ENCODE measurements around the gene HPX. TPM values are rescaled to one million over a fixed set of nuclear protein-coding genes. Genes with fewer than 3 reads are reported as not detected.

HPX gene
- total and polyA plus RNA-seq, 11 donors = 0.17 to 1.5 (median 0.37) TPM; not detected in 5

GRCh38 chr11:6442441-6442840 is 1.7 kb upstream of the HPX start:
- 87 to 94% (median 90%) methylated on average over 4 of the region's 4 CpGs for WGBS, 4 donors
- TF ChIP-seq POLR2A (IDR thresholded peaks at IDR 0.05) = no peak
- no peak for TF ChIP-seq CTCF (IDR thresholded peaks at IDR 0.05)
- no peaks in the 10 kb centered on the region for H3K9me3 ChIP-seq
- H3K27ac ChIP-seq = no peak overlapping the region
- H3K36me3 ChIP-seq = peaks cover 0 to 3% (median 0%) of the 10 kb centered on the region in 9 donors
- H3K4me3 ChIP-seq = no peak overlapping the region
- H3K27me3 ChIP-seq = no peaks in the 10 kb centered on the region
- DNase-seq (no peak), ATAC-seq (no peak)
- intact Hi-C loops (cut with DNase I) = loop anchor here in 9 of 10 donors (2.0 to 10.0 kb wide), 6 partner anchors 62 to 262 kb away; no protein-coding TSS in a partner anchor
- peaks cover 0 to 14% (median 0%) of the 10 kb centered on the region in 12 donors for H3K4me1 ChIP-seq

DNA sequence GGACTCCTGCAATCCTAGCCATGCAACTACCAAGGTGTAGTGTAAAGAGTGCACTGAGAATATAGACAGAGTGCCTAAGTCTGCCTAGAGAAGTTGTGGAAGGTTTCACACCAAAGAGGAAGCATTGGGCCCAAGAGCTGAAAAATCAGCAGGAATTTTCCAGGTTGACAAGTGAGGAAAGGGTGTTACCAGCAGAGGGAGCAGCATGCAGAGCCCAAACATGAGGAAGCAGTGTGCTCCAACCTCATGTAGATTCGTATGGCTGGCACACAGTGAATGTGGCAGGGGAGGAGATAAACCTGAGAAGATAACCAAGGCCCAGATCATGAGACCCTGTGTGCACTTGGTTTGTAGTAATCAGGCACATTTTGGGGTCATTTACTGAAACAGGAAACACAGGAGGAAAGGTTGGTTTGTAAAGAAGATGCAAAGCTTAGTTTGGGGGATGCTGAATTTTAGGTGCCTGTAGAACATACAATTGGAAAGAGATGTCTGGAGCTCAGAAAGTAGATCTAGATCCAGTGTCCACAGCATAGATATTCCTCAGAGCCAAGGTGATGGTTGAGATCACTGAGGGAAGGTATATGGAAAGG is 1.7 kb downstream of the HPX start:
- no peaks in the 10 kb centered on the region for H3K9me3 ChIP-seq
- intact Hi-C loops (cut with DNase I) = loop anchor here in 4 of 10 donors (2.0 to 10.0 kb wide), 3 partner anchors 66 to 68 kb away; no protein-coding TSS in a partner anchor

DNA sequence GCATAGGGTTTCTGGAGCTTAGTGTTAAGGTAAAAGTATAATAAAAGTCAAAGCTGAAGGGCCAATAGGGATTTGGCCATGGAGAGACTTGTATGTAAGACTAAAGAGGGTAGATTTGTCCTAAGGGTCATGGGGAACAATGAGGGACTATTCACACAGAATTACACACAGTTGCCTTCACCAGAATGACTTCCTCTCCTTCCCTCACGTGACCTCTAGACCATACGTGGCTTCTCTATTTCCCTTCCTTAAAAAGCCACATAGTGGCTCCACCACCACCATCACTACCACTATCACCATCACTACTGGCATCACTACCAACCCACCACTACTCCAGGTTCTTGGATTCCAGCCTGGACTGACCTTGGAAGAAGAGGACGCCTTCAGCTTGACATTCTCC is 2.8 kb downstream of the HPX start:
- intact Hi-C loops (cut with DNase I) = loop anchor here in 4 of 10 donors (2.0 to 10.0 kb wide), 3 partner anchors 67 to 69 kb away; no protein-coding TSS in a partner anchor
- Histone ChIP-seq H3K27me3 (no peaks in the 10 kb centered on the region), H3K4me3 (no peak overlapping the region), H3K9me3 (no peaks in the 10 kb centered on the region), H3K36me3 (no peaks in the 10 kb centered on the region), H3K27ac (no peak overlapping the region), H3K4me1 (peaks cover 0 to 14% (median 0%) of the 10 kb centered on the region in 12 donors)
- peak in 1 of 4 donors; percentile 40 for ATAC-seq
- TF ChIP-seq CTCF (IDR thresholded peaks at IDR 0.05) (no peak), POLR2A (IDR thresholded peaks at IDR 0.05) (no peak)
- DNase-seq = no peak
- WGBS, 4 donors = 72 to 81% (median 75%) methylated on average over 3 of the region's 3 CpGs

More for the DNA sequence above, 1.7 kb downstream of the HPX start:
- Histone ChIP-seq H3K4me1 (peaks cover 0 to 14% (median 0%) of the 10 kb centered on the region in 12 donors), H3K27me3 (no peaks in the 10 kb centered on the region), H3K36me3 (no peaks in the 10 kb centered on the region), H3K4me3 (no peak overlapping the region), H3K27ac (no peak overlapping the region)
- 0 to 4% (median 1%) methylated on average over 1 of the region's 1 CpG for WGBS, 4 donors
- peak; percentile 48 to 73 (median 59) for TF ChIP-seq CTCF (IDR thresholded peaks at IDR 0.05)
- no peak for TF ChIP-seq POLR2A (IDR thresholded peaks at IDR 0.05)
- ATAC-seq (peak in 3 of 4 donors; percentile 58 to 72 (median 63)), DNase-seq (peak in 4 of 5 donors; percentile 27 to 51 (median 40))

DNA sequence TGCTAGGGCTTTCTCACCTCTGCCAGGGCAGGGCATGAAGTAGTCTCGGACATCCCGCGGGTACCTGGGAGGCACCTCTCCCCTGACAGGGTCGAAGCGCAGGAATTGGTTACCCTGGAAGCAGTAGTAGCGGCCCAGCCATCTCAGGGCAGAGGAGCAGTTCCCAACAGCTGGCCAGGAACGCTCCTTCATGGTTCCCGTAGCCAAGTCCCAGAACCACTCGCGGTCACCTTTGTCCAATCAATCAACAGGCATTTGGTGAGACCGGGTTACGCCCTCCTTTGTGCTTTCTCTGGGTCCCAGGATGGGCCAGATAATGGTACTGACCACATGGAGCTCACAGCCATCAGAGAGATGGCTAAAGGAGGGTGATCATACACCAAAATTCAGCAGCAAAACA is 3.4 kb downstream of the HPX start:
- Histone ChIP-seq H3K9me3 (no peaks in the 10 kb centered on the region), H3K4me3 (no peak overlapping the region), H3K4me1 (peaks cover 0 to 14% (median 0%) of the 10 kb centered on the region in 12 donors), H3K27me3 (no peaks in the 10 kb centered on the region), H3K36me3 (no peaks in the 10 kb centered on the region), H3K27ac (no peak overlapping the region)
- WGBS, 4 donors = 84 to 94% (median 92%) methylated on average over 12 of the region's 12 CpGs
- DNase-seq (no peak), ATAC-seq (no peak)
- intact Hi-C loops (cut with DNase I) = loop anchor here in 3 of 10 donors (5.0 to 10.0 kb wide), 2 partner anchors 67 to 70 kb away; no protein-coding TSS in a partner anchor
- TF ChIP-seq CTCF (IDR thresholded peaks at IDR 0.05) (no peak), POLR2A (IDR thresholded peaks at IDR 0.05) (no peak)
